IMR-90 (cell line): ENCODE results near the gene KAT7. TPM values are rescaled to one million over a fixed set of nuclear protein-coding genes. Genes with fewer than 3 reads are reported as not detected.

Experiments
- ATAC-seq: fragments of 200-7000 bp; cut with Tn5 transposase; 2 replicates; pipeline ENCODE4 v1.9.1; 2020; ENCODE audit warnings: low read depth, mild to moderate bottlenecking, moderate library complexity
- BruUV-seq: library from RNA; stranded (reverse); fragments of 400-500 nt; replicated peaks from 2 replicates; lab custom pipeline; 2021; lab: Mats Ljungman, UMichigan
- CTCF ChIA-PET: fragments of 300-600 bp; formaldehyde crosslinking; extraction: SDS; loops from one replicate; lab custom pipeline; 2021; ENCODE audit warnings: antibody characterized with exemption; lab: Yijun Ruan, JAX
- POLR2A ChIA-PET: fragments of 300-600 bp; sonication (Branson Sonifier 250); formaldehyde crosslinking; loops from one replicate; lab custom pipeline; 2022; ENCODE audit warnings: antibody characterized with exemption; ENCODE audit not compliant: unreplicated experiment; lab: Charles Lee
- DNase-seq: peaks from one replicate; pipeline ENCODE4 v3.0.0; 2013
- H2AFZ ChIP-seq: replicated peaks from 2 replicates; pipeline ENCODE3; 2013; ENCODE audit warnings: low read length, mild to moderate bottlenecking; ENCODE audit not compliant: poor library complexity
- H2AK5ac ChIP-seq: 2 replicates; pipeline ENCODE4 v1.6.1; 2013; ENCODE audit warnings: low read depth, low read length, inconsistent platforms
- H2AK9ac ChIP-seq: replicated peaks from 2 replicates; pipeline ENCODE3; 2013; ENCODE audit warnings: mild to moderate bottlenecking, low read depth, low read length, moderate library complexity; ENCODE audit not compliant: poor library complexity
- H2BK120ac ChIP-seq: 2 replicates; pipeline ENCODE4 v1.6.1; 2013; ENCODE audit warnings: low read depth, low read length, inconsistent platforms
- H2BK15ac ChIP-seq: 3 replicates; pipeline ENCODE4 v1.6.1; 2013; ENCODE audit warnings: low read depth, low read length, inconsistent platforms
- H2BK20ac ChIP-seq: 2 replicates; pipeline ENCODE4 v1.6.1; 2013; ENCODE audit warnings: low read depth, mild to moderate bottlenecking, inconsistent platforms, low read length, moderate library complexity
- H2BK5ac ChIP-seq: 2 replicates; pipeline ENCODE4 v1.6.1; 2013; ENCODE audit warnings: mild to moderate bottlenecking, low read depth, low read length, inconsistent platforms; ENCODE audit not compliant: poor library complexity, severe bottlenecking
- H3K14ac ChIP-seq: replicated peaks from 2 replicates; pipeline ENCODE4 v1.6.1; 2013; ENCODE audit warnings: low read depth, low read length, inconsistent platforms
- H3K18ac ChIP-seq: 2 replicates; pipeline ENCODE4 v1.6.1; 2013; ENCODE audit warnings: low read depth, low read length, control low read depth
- H3K23ac ChIP-seq: 2 replicates; pipeline ENCODE4 v1.6.1; 2013; ENCODE audit warnings: low read depth, low read length, inconsistent platforms
- H3K27ac ChIP-seq: 2 replicates; pipeline ENCODE4 v1.5.1; 2013; ENCODE audit warnings: mild to moderate bottlenecking, control low read depth, low read length; ENCODE audit not compliant: insufficient read depth
- H3K27me3 ChIP-seq: 2 replicates; pipeline ENCODE4 v1.6.1; 2013; ENCODE audit warnings: low read length; ENCODE audit not compliant: control insufficient read depth, insufficient read depth
- H3K36me3 ChIP-seq: 2 replicates; pipeline ENCODE4 v1.6.1; 2013; ENCODE audit warnings: low read length, mixed read lengths; ENCODE audit not compliant: control insufficient read depth, insufficient read depth
- H3K4ac ChIP-seq: 2 replicates; pipeline ENCODE4 v1.6.1; 2013; ENCODE audit warnings: low read depth, low read length, inconsistent platforms
- H3K4me1 ChIP-seq: 2 replicates; pipeline ENCODE4 v1.6.1; 2013; ENCODE audit warnings: low read length, mixed read lengths; ENCODE audit not compliant: control insufficient read depth, insufficient read depth
- H3K4me2 ChIP-seq: 2 replicates; pipeline ENCODE4 v1.6.1; 2013; ENCODE audit warnings: low read depth, mild to moderate bottlenecking, control low read depth, low read length, moderate library complexity
- H3K4me3 ChIP-seq: 2 replicates; pipeline ENCODE4 v1.5.1; 2013; ENCODE audit warnings: low read depth, mild to moderate bottlenecking, control low read depth, low read length, moderate library complexity; ENCODE audit not compliant: insufficient read depth
- H3K56ac ChIP-seq: 2 replicates; pipeline ENCODE4 v1.6.1; 2013; ENCODE audit warnings: low read length, inconsistent platforms; ENCODE audit not compliant: insufficient read depth; ENCODE audit errors: extremely low read depth
- H3K79me1 ChIP-seq, 2 experiments: 2 replicates each; pipeline ENCODE4 v1.6.1; 2013; ENCODE audit warnings: low read length in 2 of 2, inconsistent platforms in 1 of 2, low read depth in 1 of 2
- H3K9ac ChIP-seq: 2 replicates; pipeline ENCODE4 v1.6.1; 2013; ENCODE audit warnings: low read depth, low read length, control low read depth
- H3K9me1 ChIP-seq: 2 replicates; pipeline ENCODE4 v1.6.1; 2013; ENCODE audit warnings: low read length, inconsistent platforms; ENCODE audit not compliant: insufficient read depth
- H3K9me3 ChIP-seq: 2 replicates; pipeline ENCODE4 v1.6.1; 2013; ENCODE audit warnings: low read length; ENCODE audit not compliant: control insufficient read depth, insufficient read depth
- H4K20me1 ChIP-seq: 2 replicates; pipeline ENCODE4 v1.6.1; 2013; ENCODE audit warnings: low read length, inconsistent platforms; ENCODE audit not compliant: insufficient read depth
- H4K5ac ChIP-seq: 2 replicates; pipeline ENCODE4 v1.6.1; 2013; ENCODE audit warnings: mild to moderate bottlenecking, low read depth, low read length, control low read depth
- H4K8ac ChIP-seq, 2 experiments: 2 replicates each; pipeline ENCODE4 v1.6.1; 2013; ENCODE audit warnings: low read depth in 2 of 2, low read length in 2 of 2, control low read depth in 1 of 2, inconsistent platforms in 1 of 2
- H4K91ac ChIP-seq: 2 replicates; pipeline ENCODE4 v1.6.1; 2013; ENCODE audit warnings: low read depth, low read length, inconsistent platforms; ENCODE audit not compliant: insufficient read depth
- CEBPB ChIP-seq: IDR thresholded peaks from 2 replicates; pipeline ENCODE4 v1.6.1; 2012; ENCODE audit warnings: low read depth, low read length, improper control_type of control experiment
- FOS ChIP-seq: fragments of 150-350 bp; IDR thresholded peaks from 2 replicates; pipeline ENCODE4 v1.6.1; 2016; ENCODE audit warnings: low read depth, low read length
- MAZ ChIP-seq: IDR thresholded peaks from 2 replicates; pipeline ENCODE4 v1.6.1; 2012; ENCODE audit warnings: low read depth, mild to moderate bottlenecking, low read length, improper control_type of control experiment, moderate library complexity, borderline replicate concordance
- MXI1 ChIP-seq: IDR thresholded peaks from 2 replicates; pipeline ENCODE4 v1.6.1; 2012; ENCODE audit warnings: low read depth, mild to moderate bottlenecking, low read length, moderate library complexity, borderline replicate concordance
- NFE2L2 ChIP-seq: fragments of 150-350 bp; IDR thresholded peaks from 2 replicates; pipeline ENCODE4 v1.6.1; 2016; ENCODE audit warnings: low read depth, mild to moderate bottlenecking, low read length
- RAD21 ChIP-seq: IDR thresholded peaks from 2 replicates; pipeline ENCODE4 v1.6.1; 2012; ENCODE audit warnings: low read length, improper control_type of control experiment
- WGBS, 2 experiments: methylation state at CpG; one replicate each; pipeline versions ENCODE4 v1.1.5 to v1.1.7; 2013; ENCODE audit warnings: missing lambda C conversion rate in 2 of 2; ENCODE audit not compliant: insufficient read length in 1 of 2; ENCODE audit errors: extremely low coverage in 2 of 2; 5-methylcytosine and 5-hydroxymethylcytosine counted together
- dilution Hi-C: fragments of 300-500 bp; cut with HindIII; formaldehyde crosslinking; loops from one replicate; pipeline ENCODE4 v1.14.3; 2018; ENCODE audit warnings: low sequenced_read_pairs; ENCODE audit not compliant: unreplicated experiment
- in situ Hi-C: fragments of 300-500 bp; cut with MboI; formaldehyde crosslinking; loops from 3 replicates; pipeline ENCODE4 v1.14.3; 2019; ENCODE audit warnings: low sequenced_read_pairs, inconsistent platforms, mixed read lengths
- intact Hi-C: fragments of 100-400 bp; cut with micrococcal nuclease; formaldehyde crosslinking; loops from 2 replicates; pipeline ENCODE4 v1.10.0; 2022
- polyA plus RNA-seq, 3 experiments: library from polyadenylated mRNA; depleted of rRNA; stranded (reverse); fragments of >200 nt; gene quantifications; 2 replicates each; pipeline ENCODE4 v1.2.3, GENCODE V29; 2012; ENCODE audit warnings: low replicate concordance in 1 of 3
- total RNA-seq: library from RNA; depleted of rRNA; stranded (reverse); fragments of >200 nt; gene quantifications from 2 replicates; pipeline ENCODE4 v1.2.3, GENCODE V29; 2012
- TF ChIP-seq, protein P1 (sequence below): fragments of 150-350 bp; IDR thresholded peaks from 2 replicates; pipeline ENCODE4 v1.6.1; 2016; ENCODE audit warnings: low read depth, mild to moderate bottlenecking, low read length, moderate library complexity, borderline replicate concordance

Gene KAT7
- total and polyA plus RNA-seq, 2 of the 4 experiments (the other 2 are of a cell fraction): 16.9 to 21.9 TPM

DNA sequence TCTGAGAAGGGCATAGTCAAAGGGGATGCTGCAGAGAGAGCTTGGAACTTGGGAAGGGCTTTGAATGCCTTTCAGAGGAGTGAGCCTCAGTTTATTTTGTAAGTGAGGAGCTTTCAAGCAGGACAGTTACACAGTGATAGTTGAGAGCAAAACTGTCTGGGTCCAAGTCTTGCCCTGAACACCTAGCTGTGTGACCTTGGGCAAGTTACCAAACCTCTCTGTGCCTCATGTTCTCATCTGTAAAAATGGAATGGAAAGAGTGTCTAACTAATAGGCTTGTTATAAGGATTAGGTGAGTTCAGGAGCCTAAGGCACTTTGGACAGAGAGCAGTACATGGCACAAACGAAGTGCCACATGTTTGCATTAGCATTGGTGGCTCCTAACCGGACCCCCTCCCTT lies 86.4 kb downstream of the KAT7 start:
- H3K27ac ChIP-seq: no peak overlapping the region
- no peak overlapping the region for H2BK15ac ChIP-seq
- in situ Hi-C loops: loop anchor here (25.0 kb wide), 1 partner anchor 437 kb away; no protein-coding TSS in a partner anchor
- H4K5ac ChIP-seq: no peak overlapping the region
- no peak overlapping the region for H2BK20ac ChIP-seq
- no peak overlapping the region for H2BK120ac ChIP-seq
- H3K4me1 ChIP-seq: no peaks in the 10 kb centered on the region
- dilution Hi-C loops: no loop called here
- no peak overlapping the region for H4K91ac ChIP-seq
- H3K9me3 ChIP-seq: no peaks in the 10 kb centered on the region
- no peaks in the 10 kb centered on the region for H3K9me1 ChIP-seq
- TF ChIP-seq MAZ (no peak), MXI1 (no peak), FOS (no peak), RAD21 (no peak), NFE2L2 (no peak), CEBPB (no peak)
- TF ChIP-seq, protein P1, sequence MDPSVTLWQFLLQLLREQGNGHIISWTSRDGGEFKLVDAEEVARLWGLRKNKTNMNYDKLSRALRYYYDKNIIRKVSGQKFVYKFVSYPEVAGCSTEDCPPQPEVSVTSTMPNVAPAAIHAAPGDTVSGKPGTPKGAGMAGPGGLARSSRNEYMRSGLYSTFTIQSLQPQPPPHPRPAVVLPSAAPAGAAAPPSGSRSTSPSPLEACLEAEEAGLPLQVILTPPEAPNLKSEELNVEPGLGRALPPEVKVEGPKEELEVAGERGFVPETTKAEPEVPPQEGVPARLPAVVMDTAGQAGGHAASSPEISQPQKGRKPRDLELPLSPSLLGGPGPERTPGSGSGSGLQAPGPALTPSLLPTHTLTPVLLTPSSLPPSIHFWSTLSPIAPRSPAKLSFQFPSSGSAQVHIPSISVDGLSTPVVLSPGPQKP: no peak
- H3K9ac ChIP-seq: no peak overlapping the region
- H3K4ac ChIP-seq: no peak overlapping the region
- ChIA-PET POLR2A (no interaction called here), CTCF (no interaction called here)
- no peak overlapping the region for H3K4me3 ChIP-seq
- H3K27me3 ChIP-seq: peaks cover 77% of the 10 kb centered on the region
- no peak overlapping the region for H3K18ac ChIP-seq
- no CpG with 5 or more reads among the region's 2 CpGs for WGBS, 2 experiments
- intact Hi-C loops: no loop called here
- no peak overlapping the region for H3K23ac ChIP-seq
- BruUV-seq: no TSS peak
- ATAC-seq (no peak), DNase-seq (no peak)
- no peak overlapping the region for H3K56ac ChIP-seq
- H2AK9ac ChIP-seq: no peak overlapping the region
- no peak overlapping the region for H2AFZ ChIP-seq
- no peaks in the 10 kb centered on the region for H3K36me3 ChIP-seq
- H3K14ac ChIP-seq: no peak overlapping the region
- no peak overlapping the region for H2AK5ac ChIP-seq
- H3K79me1 ChIP-seq: no peaks in the 10 kb centered on the region
- no peak overlapping the region for H4K8ac ChIP-seq
- H2BK5ac ChIP-seq: no peak overlapping the region
- H4K20me1 ChIP-seq: no peaks in the 10 kb centered on the region
- H3K4me2 ChIP-seq: no peak overlapping the region
